Neuronal stem cell (in vitro differentiated cells): ENCODE measurements around the gene FH. TPM values are rescaled to one million over a fixed set of nuclear protein-coding genes. Genes with fewer than 3 reads are reported as not detected.
A peak's percentile ranks its signal among the peaks of the same experiment; 100 is the strongest.

Source experiments
- DNase-seq: peaks from one replicate; pipeline ENCODE4 v3.0.0-alpha.2; 2013; ENCODE audit warnings: low spot score
- H2AFZ ChIP-seq: one replicate; pipeline ENCODE4 v1.6.1; 2013; ENCODE audit warnings: mild to moderate bottlenecking, low read length, inconsistent platforms
- H2AK5ac ChIP-seq: 2 replicates; pipeline ENCODE4 v1.6.1; 2013; ENCODE audit warnings: low read depth, mild to moderate bottlenecking, inconsistent platforms, low read length, moderate library complexity, mixed read lengths
- H2BK120ac ChIP-seq: 2 replicates; pipeline ENCODE4 v1.6.1; 2013; ENCODE audit warnings: low read depth, mild to moderate bottlenecking, inconsistent platforms, low read length, moderate library complexity, mixed read lengths
- H2BK12ac ChIP-seq: one replicate; pipeline ENCODE4 v1.6.1; 2013; ENCODE audit warnings: low read length, inconsistent platforms
- H2BK15ac ChIP-seq: 2 replicates; pipeline ENCODE4 v1.6.1; 2013; ENCODE audit warnings: mild to moderate bottlenecking, low read length, inconsistent platforms, mixed read lengths
- H2BK5ac ChIP-seq: one replicate; pipeline ENCODE4 v1.6.1; 2013; ENCODE audit warnings: inconsistent platforms, mild to moderate bottlenecking, low read length, moderate library complexity
- H3K14ac ChIP-seq: one replicate; pipeline ENCODE4 v1.6.1; 2013; ENCODE audit warnings: low read length, inconsistent platforms
- H3K18ac ChIP-seq: 2 replicates; pipeline ENCODE4 v1.6.1; 2013; ENCODE audit warnings: low read length, inconsistent platforms
- H3K23ac ChIP-seq: 2 replicates; pipeline ENCODE4 v1.6.1; 2013; ENCODE audit warnings: low read depth, mild to moderate bottlenecking, mixed read lengths, low read length, inconsistent platforms; ENCODE audit not compliant: poor library complexity
- H3K27ac ChIP-seq: replicated peaks from 3 replicates; pipeline ENCODE4 v1.5.1; 2013; ENCODE audit warnings: low read length, inconsistent platforms
- H3K27me3 ChIP-seq, 3 experiments: 2 replicates each; pipeline ENCODE4 v1.6.1; 2013; ENCODE audit warnings: low read length in 3 of 3, mild to moderate bottlenecking in 2 of 3, inconsistent platforms in 1 of 3, low read depth in 1 of 3, mixed read lengths in 1 of 3, moderate library complexity in 1 of 3; ENCODE audit not compliant: control insufficient read depth in 3 of 3, insufficient read depth in 3 of 3
- H3K36me3 ChIP-seq, 2 donors: replicated peaks in 1 of 2; 2 replicates each; pipeline ENCODE4 v1.6.1; 2013; ENCODE audit warnings: low read length in 2 of 2; ENCODE audit not compliant: control insufficient read depth in 2 of 2, insufficient read depth in 2 of 2
- H3K4ac ChIP-seq: 2 replicates; pipeline ENCODE4 v1.6.1; 2013; ENCODE audit warnings: inconsistent platforms, mild to moderate bottlenecking, low read length, moderate library complexity
- H3K4me1 ChIP-seq, 2 donors: 1 replicate in 1 of 2; 2 replicates in 1 of 2; pipeline ENCODE4 v1.6.1; 2013; ENCODE audit warnings: low read length in 2 of 2, low read depth in 1 of 2; ENCODE audit not compliant: control insufficient read depth in 2 of 2, insufficient read depth in 1 of 2
- H3K4me2 ChIP-seq: one replicate; pipeline ENCODE4 v1.6.1; 2013; ENCODE audit warnings: mild to moderate bottlenecking, low read length, inconsistent platforms; ENCODE audit not compliant: insufficient read depth, poor library complexity, severe bottlenecking
- H3K4me3 ChIP-seq, 2 donors: 2 replicates each; pipeline ENCODE4 v1.5.1; 2013; ENCODE audit warnings: low read length in 2 of 2, mild to moderate bottlenecking in 2 of 2, inconsistent platforms in 1 of 2, moderate library complexity in 1 of 2
- H3K79me1 ChIP-seq: one replicate; pipeline ENCODE4 v1.6.1; 2013; ENCODE audit warnings: low read depth, mild to moderate bottlenecking, inconsistent platforms, low read length, moderate library complexity
- H3K9ac ChIP-seq: one replicate; pipeline ENCODE4 v1.6.1; 2013; ENCODE audit warnings: mild to moderate bottlenecking, low read depth, low read length, inconsistent platforms; ENCODE audit not compliant: poor library complexity
- H3K9me3 ChIP-seq, 2 donors: replicated peaks in 1 of 2; 2 replicates each; pipeline versions ENCODE3 to v1.6.1; 2013; ENCODE audit warnings: low read length in 2 of 2, mild to moderate bottlenecking in 2 of 2, inconsistent platforms in 1 of 2, low read depth in 1 of 2, mixed read lengths in 1 of 2, moderate library complexity in 1 of 2; ENCODE audit not compliant: control insufficient read depth in 2 of 2, insufficient read depth in 1 of 2
- H4K8ac ChIP-seq: one replicate; pipeline ENCODE4 v1.6.1; 2013; ENCODE audit warnings: low read depth, mild to moderate bottlenecking, inconsistent platforms, low read length, moderate library complexity
- H4K91ac ChIP-seq: one replicate; pipeline ENCODE4 v1.6.1; 2013; ENCODE audit warnings: low read length, low read depth, mild to moderate bottlenecking, inconsistent platforms; ENCODE audit not compliant: poor library complexity
- WGBS, 2 donors: extraction: QIAGEN DNeasy Blood & Tissue Kit; methylation state at CpG; one replicate each; pipeline ENCODE4 v1.1.7; 2013; ENCODE audit warnings: missing lambda C conversion rate in 2 of 2, mixed read lengths in 1 of 2; ENCODE audit not compliant: insufficient read length in 2 of 2, insufficient replicate concordance in 1 of 2; ENCODE audit errors: extremely low coverage in 2 of 2; 5-methylcytosine and 5-hydroxymethylcytosine counted together
- polyA plus RNA-seq, 2 experiments: library from polyadenylated mRNA; stranded (reverse); fragments of 200-250 nt; gene quantifications; one replicate each; pipeline ENCODE4 v1.2.3, GENCODE V29; 2013

The FH gene
- 57.8 TPM for polyA plus RNA-seq (2013, experiment 1 of 2)
- polyA plus RNA-seq (2013, experiment 2 of 2), result 57.4 TPM

DNA sequence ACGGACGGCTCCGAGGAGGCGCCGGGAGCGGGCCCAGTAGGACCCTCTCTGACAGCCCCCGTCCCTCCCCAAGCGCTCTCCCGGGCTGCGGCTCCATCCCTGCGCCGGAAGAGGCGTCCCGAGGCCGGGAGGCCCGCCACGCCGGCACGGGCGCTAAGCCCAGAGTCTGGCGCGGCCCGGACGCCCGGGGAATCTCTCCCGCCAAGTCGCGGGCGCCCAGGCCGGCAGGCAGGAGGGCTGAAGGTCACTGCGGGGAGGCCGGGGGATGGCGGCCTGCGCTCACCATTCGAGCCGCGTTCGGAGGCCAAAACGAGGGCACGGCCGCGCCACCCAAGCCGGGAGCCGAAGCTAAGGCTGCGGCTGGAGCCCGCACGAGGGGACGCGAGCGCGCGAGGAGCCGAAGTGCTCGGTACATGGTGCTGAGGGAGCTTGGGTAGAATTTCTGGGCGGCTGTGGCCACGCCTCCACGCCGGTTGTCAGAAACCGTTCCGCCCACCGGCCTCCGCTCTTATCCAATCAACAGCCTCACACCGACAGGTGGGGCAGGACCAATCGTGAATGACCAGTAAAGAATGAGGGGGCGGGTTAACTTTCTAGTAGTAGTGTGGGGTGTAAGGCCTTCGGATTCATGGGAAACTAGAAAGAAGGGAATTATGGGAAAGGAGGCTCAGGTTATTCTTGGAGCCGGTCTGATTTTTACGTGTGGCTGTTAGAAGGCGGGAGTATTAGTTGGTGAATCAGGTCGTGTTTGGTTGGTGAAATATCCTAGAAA, at the start of gene FH:
Gene FH (minus strand): TSS at position 448 of the 772 bp plus-strand sequence. CDS start 33 bp downstream, at position 415.
- no CpG with 5 or more reads among the region's 70 CpGs for WGBS, 2 donors
- H3K27me3 ChIP-seq, result no peaks in the 10 kb centered on the region
- H2BK12ac ChIP-seq, result no peak within 1 kb of the TSS

DNA sequence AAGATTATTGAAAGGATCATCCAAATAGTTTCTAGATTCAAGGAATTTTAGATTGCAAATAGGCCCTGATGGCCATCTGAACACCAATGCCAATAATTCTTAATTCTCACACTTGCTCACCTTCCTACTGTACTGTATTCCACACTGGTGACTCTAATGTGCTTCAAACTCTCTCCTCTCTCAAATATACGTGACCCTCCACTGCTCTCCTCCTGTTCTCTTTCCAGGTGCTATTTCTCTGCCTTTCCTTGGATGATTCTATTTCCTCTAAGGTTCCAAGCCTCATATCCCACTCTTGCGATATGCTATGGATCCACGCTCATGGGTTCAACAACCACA, 41.3 kb upstream of the FH start:
- Histone ChIP-seq H2AK5ac (no peak overlapping the region), H2AFZ (no peak overlapping the region)
- no CpG with 5 or more reads among the region's 3 CpGs for WGBS, 2 donors

More for the DNA sequence above, at the start of gene FH:
- Histone ChIP-seq H3K4me1 (peaks cover 0 to 6% of the 10 kb centered on the region in 2 donors), H3K9ac (peak within 1 kb of the TSS; percentile 95), H4K8ac (no peak within 1 kb of the TSS), H3K4me3 (peak within 1 kb of the TSS; percentile 76 to 94), H4K91ac (no peak within 1 kb of the TSS), H3K27ac (peak within 1 kb of the TSS; percentile 70), H3K79me1 (peaks cover 2% of the 10 kb centered on the region), H2BK5ac (peak within 1 kb of the TSS; percentile 82), H3K14ac (peak within 1 kb of the TSS; percentile 89), H3K4ac (no peak within 1 kb of the TSS), H2BK15ac (no peak within 1 kb of the TSS), H2AK5ac (no peak within 1 kb of the TSS), H3K18ac (peak within 1 kb of the TSS; percentile 98), H3K23ac (peak within 1 kb of the TSS; percentile 96), H2BK120ac (no peak within 1 kb of the TSS), H3K36me3 (peaks cover 2 to 22% of the 10 kb centered on the region in 2 donors), H2AFZ (peak within 1 kb of the TSS; percentile 94), H3K4me2 (peak within 1 kb of the TSS; percentile 80), H3K9me3 (peaks cover 0 to 4% of the 10 kb centered on the region in 2 donors)
- DNase-seq, result peak; percentile 92

DNA sequence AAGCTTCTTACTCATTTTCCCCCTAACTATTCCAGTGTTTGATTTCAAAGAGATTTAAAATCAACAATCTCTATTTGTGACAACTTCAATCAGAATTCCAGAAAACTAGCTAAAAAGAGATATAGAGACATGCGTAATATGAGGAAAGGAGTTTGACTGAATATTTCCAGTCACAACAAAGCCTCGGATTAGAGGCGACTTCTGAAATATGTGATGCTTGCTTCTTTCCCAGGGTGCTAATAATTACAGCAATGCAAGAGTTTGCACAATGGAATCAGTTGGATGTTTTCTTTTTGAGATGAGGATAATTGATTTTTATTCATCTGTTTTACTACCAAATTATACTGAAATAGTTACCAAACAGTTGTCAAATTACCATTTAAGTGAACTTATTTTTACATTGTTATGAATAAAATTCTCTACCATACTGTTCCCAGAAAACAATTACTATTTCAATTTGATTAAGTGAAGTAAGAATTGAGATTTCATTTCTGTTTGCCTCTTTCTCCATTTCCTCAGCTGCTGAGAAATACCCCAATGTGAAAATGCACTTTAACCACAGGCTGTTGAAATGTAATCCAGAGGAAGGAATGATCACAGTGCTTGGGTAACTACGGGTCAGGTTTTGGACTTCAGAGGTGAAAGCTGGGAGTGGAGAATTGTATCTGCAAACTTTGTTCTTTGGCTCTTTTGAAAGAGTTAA, 40.7 kb upstream of the FH start:
- DNase-seq, result no peak
- Histone ChIP-seq H2AK5ac (no peak overlapping the region), H3K9ac (no peak overlapping the region), H3K18ac (no peak overlapping the region), H3K79me1 (no peaks in the 10 kb centered on the region), H2BK5ac (no peak overlapping the region), H3K4me2 (no peak overlapping the region), H3K36me3 (no peaks in the 10 kb centered on the region), H2BK120ac (no peak overlapping the region), H3K4me3 (no peak overlapping the region), H3K14ac (no peak overlapping the region), H3K9me3 (no peaks in the 10 kb centered on the region), H4K8ac (no peak overlapping the region), H3K4ac (no peak overlapping the region), H2AFZ (no peak overlapping the region), H2BK15ac (no peak overlapping the region), H4K91ac (no peak overlapping the region), H2BK12ac (no peak overlapping the region), H3K4me1 (no peaks in the 10 kb centered on the region), H3K23ac (no peak overlapping the region), H3K27me3 (peaks cover 0 to 4% (median 0%) of the 10 kb centered on the region in 3 experiments), H3K27ac (no peak overlapping the region)
- no CpG with 5 or more reads among the region's 4 CpGs for WGBS, 2 donors

More for the DNA sequence above, 41.3 kb upstream of the FH start:
- H3K4me3 ChIP-seq, result no peak overlapping the region
- H3K27me3 ChIP-seq, result peaks cover 0 to 4% (median 0%) of the 10 kb centered on the region in 3 experiments
- H3K79me1 ChIP-seq, result no peaks in the 10 kb centered on the region
- H3K14ac ChIP-seq, result no peak overlapping the region
- no peak overlapping the region for H3K4ac ChIP-seq
- H3K23ac ChIP-seq, result no peak overlapping the region
- H3K9ac ChIP-seq, result no peak overlapping the region
- no peak overlapping the region for H2BK15ac ChIP-seq
- no peaks in the 10 kb centered on the region for H3K9me3 ChIP-seq
- no peaks in the 10 kb centered on the region for H3K4me1 ChIP-seq
- no peak overlapping the region for H4K8ac ChIP-seq
- no peak overlapping the region for H3K4me2 ChIP-seq
- H2BK5ac ChIP-seq, result no peak overlapping the region
- no peak overlapping the region for H4K91ac ChIP-seq
- no peak overlapping the region for H3K18ac ChIP-seq
- H2BK120ac ChIP-seq, result no peak overlapping the region
- H3K27ac ChIP-seq, result no peak overlapping the region
- no peak for DNase-seq
- no peaks in the 10 kb centered on the region for H3K36me3 ChIP-seq
- H2BK12ac ChIP-seq, result no peak overlapping the region

DNA sequence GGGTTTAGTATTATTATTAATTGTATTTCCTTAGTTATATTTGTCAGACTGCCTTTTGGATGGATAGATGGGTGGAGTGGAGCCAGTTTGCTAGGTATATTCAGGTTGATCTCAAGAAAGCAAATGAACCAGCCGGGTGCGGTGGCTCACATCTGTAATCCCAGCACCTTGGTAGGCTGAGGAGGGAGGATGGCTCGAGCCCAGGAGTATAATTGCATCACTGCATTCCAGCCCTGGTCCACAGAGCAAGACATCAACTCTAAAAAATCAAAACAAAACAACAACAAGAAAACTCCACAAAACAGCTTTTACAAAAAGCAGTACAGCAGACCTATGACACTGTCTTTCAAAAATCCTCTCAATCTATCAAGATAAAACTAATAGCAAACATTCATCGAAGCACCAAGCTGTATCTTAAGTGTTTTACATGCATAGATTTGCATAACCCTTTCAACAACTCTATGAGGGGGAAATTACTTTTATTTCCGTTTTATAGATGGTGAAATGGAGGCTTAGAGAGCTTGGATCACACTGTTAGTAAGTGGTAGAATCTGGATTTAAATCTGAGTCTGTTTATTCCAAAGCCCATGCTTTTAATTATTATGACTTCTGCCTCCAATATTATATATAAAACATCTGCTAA, 38.1 kb upstream of the FH start:
- Histone ChIP-seq H2AFZ (no peak overlapping the region), H2AK5ac (no peak overlapping the region), H3K27me3 (peaks cover 0 to 4% (median 0%) of the 10 kb centered on the region in 3 experiments), H2BK5ac (no peak overlapping the region), H3K4me2 (no peak overlapping the region), H3K36me3 (no peaks in the 10 kb centered on the region), H3K18ac (no peak overlapping the region), H4K91ac (no peak overlapping the region), H3K9ac (no peak overlapping the region), H3K79me1 (no peaks in the 10 kb centered on the region), H3K4me1 (no peaks in the 10 kb centered on the region), H3K4me3 (no peak overlapping the region), H3K27ac (no peak overlapping the region), H2BK15ac (no peak overlapping the region), H2BK120ac (no peak overlapping the region), H3K23ac (no peak overlapping the region), H2BK12ac (no peak overlapping the region), H4K8ac (no peak overlapping the region), H3K4ac (no peak overlapping the region), H3K14ac (no peak overlapping the region), H3K9me3 (no peaks in the 10 kb centered on the region)
- WGBS, 2 donors, result no CpG with 5 or more reads among the region's 5 CpGs
- DNase-seq, result no peak
